DOHH2 (cell line): ENCODE data around the gene ROCK2.

ENCODE experiments used
- H3F3A ChIP-seq: fragments of 200-600 bp; sonication (generic), shearing (Covaris generic); 2 replicates; pipeline ENCODE4 v1.6.0; 2016; ENCODE audit warnings: antibody characterized with exemption, mild to moderate bottlenecking; ENCODE audit not compliant: control insufficient read depth, insufficient read depth
- H3K27ac ChIP-seq: fragments of 200-600 bp; sonication (generic); 2 replicates; pipeline ENCODE4 v1.5.1; 2014; ENCODE audit warnings: low read depth, mild to moderate bottlenecking, low read length, moderate library complexity
- H3K27me3 ChIP-seq: fragments of 200-600 bp; sonication (generic); 2 replicates; pipeline ENCODE4 v1.6.1; 2014; ENCODE audit warnings: mild to moderate bottlenecking, low read length, mixed read lengths; ENCODE audit not compliant: control insufficient read depth
- H3K36me3 ChIP-seq: fragments of 200-600 bp; sonication (generic); 2 replicates; pipeline ENCODE4 v1.6.1; 2014; ENCODE audit warnings: mild to moderate bottlenecking, low read length, moderate library complexity, mixed read lengths; ENCODE audit not compliant: control insufficient read depth
- H3K4me1 ChIP-seq: fragments of 200-600 bp; sonication (generic); 2 replicates; pipeline ENCODE4 v1.6.1; 2014; ENCODE audit warnings: mild to moderate bottlenecking, low read length, mixed read lengths; ENCODE audit not compliant: control insufficient read depth
- H3K4me2 ChIP-seq: fragments of 200-600 bp; sonication (generic); 2 replicates; pipeline ENCODE4 v1.6.0; 2014; ENCODE audit warnings: mild to moderate bottlenecking, low read length, moderate library complexity
- H3K4me3 ChIP-seq: fragments of 200-600 bp; sonication (generic); 2 replicates; pipeline ENCODE4 v1.5.1; 2014; ENCODE audit warnings: mild to moderate bottlenecking, low read length, mixed read lengths
- H3K79me2 ChIP-seq: fragments of 200-600 bp; sonication (generic); 2 replicates; pipeline ENCODE4 v1.6.1; 2014; ENCODE audit warnings: mild to moderate bottlenecking, low read length, mixed read lengths; ENCODE audit not compliant: control insufficient read depth
- H3K9me2 ChIP-seq: fragments of 200-600 bp; sonication (generic); replicated peaks from 2 replicates; pipeline ENCODE4 v1.6.1; 2014; ENCODE audit warnings: mild to moderate bottlenecking, low read length, mixed read lengths; ENCODE audit not compliant: control insufficient read depth
- H3K9me3 ChIP-seq: fragments of 200-600 bp; sonication (generic); 2 replicates; pipeline ENCODE4 v1.6.1; 2014; ENCODE audit warnings: antibody characterized with exemption, low read length, mixed read lengths; ENCODE audit not compliant: control insufficient read depth, insufficient read depth
- H4K20me1 ChIP-seq: fragments of 200-600 bp; sonication (generic); 2 replicates; pipeline ENCODE4 v1.6.0; 2014; ENCODE audit warnings: low read depth, mild to moderate bottlenecking, antibody characterized with exemption, low read length, moderate library complexity; ENCODE audit not compliant: control insufficient read depth, insufficient read depth
- CTCF ChIP-seq: fragments of 200-600 bp; sonication (generic); IDR thresholded peaks from one replicate; pipeline ENCODE4 v1.5.1; 2014; ENCODE audit warnings: antibody characterized with exemption, mild to moderate bottlenecking, low read depth, low read length; ENCODE audit not compliant: poor library complexity, severe bottlenecking
- EZH2phosphoT487 ChIP-seq: fragments of 200-600 bp; sonication (generic); IDR thresholded peaks from 2 replicates; pipeline ENCODE4 v1.6.1; 2017; ENCODE audit warnings: borderline replicate concordance, mild to moderate bottlenecking, antibody characterized with exemption, low read length, moderate library complexity, mixed read lengths

Gene ROCK2

GRCh38 chr2:11163439-11164317 lies 180.8 kb downstream of the ROCK2 start:
- Histone ChIP-seq H3K27me3 (no peaks in the 10 kb centered on the region), H3K9me2 (no peaks in the 10 kb centered on the region), H3K79me2 (no peaks in the 10 kb centered on the region), H3K4me1 (no peaks in the 10 kb centered on the region), H3K4me3 (no peak overlapping the region), H3F3A (no peaks in the 10 kb centered on the region), H4K20me1 (no peaks in the 10 kb centered on the region), H3K9me3 (no peaks in the 10 kb centered on the region), H3K36me3 (no peaks in the 10 kb centered on the region), H3K4me2 (no peak overlapping the region), H3K27ac (no peak overlapping the region)
- TF ChIP-seq EZH2phosphoT487 = no peak
- TF ChIP-seq CTCF = no peak

GRCh38 chr2:11161747-11162146 lies 182.7 kb downstream of the ROCK2 start:
- Histone ChIP-seq H3K36me3 (no peaks in the 10 kb centered on the region), H3K9me2 (no peaks in the 10 kb centered on the region), H4K20me1 (no peaks in the 10 kb centered on the region), H3F3A (no peaks in the 10 kb centered on the region), H3K4me1 (no peaks in the 10 kb centered on the region), H3K4me2 (no peak overlapping the region), H3K79me2 (no peaks in the 10 kb centered on the region), H3K9me3 (no peaks in the 10 kb centered on the region), H3K4me3 (no peak overlapping the region), H3K27me3 (no peaks in the 10 kb centered on the region), H3K27ac (no peak overlapping the region)
- TF ChIP-seq CTCF (no peak), EZH2phosphoT487 (no peak)

- Histone ChIP-seq H3K9me3 (no peaks in the 10 kb centered on the region), H4K20me1 (no peaks in the 10 kb centered on the region), H3K4me1 (peaks cover 4% of the 10 kb centered on the region), H3K27ac (no peak overlapping the region), H3K4me3 (no peak overlapping the region), H3K27me3 (no peaks in the 10 kb centered on the region), H3K36me3 (no peaks in the 10 kb centered on the region), H3F3A (no peaks in the 10 kb centered on the region), H3K4me2 (no peak overlapping the region), H3K9me2 (no peaks in the 10 kb centered on the region), H3K79me2 (no peaks in the 10 kb centered on the region)
- TF ChIP-seq CTCF = no peak
These were observed 183.5 kb downstream of the ROCK2 start for GRCh38 chr2:11160731-11161455.
